ENCODE measurements around the gene MCCC1. TPM values are rescaled to one million over a fixed set of nuclear protein-coding genes. Genes with fewer than 3 reads are reported as not detected.

The MCCC1 gene
- total and polyA plus RNA-seq, 2 experiments from 2014 or later: 30.8 to 37.7 TPM

GRCh38 chr3:183058351-183058750 lies 40.9 kb downstream of the MCCC1 start:
- Histone ChIP-seq H3K4me2 (no peak overlapping the region), H3K9me3 (ENCODE audit: low read depth) (no peaks in the 10 kb centered on the region), H3K4me3 (no peak overlapping the region), H3K9me2 (replicated peaks; ENCODE audit: insufficient read depth) (no peaks in the 10 kb centered on the region), H3K27ac (no peak overlapping the region), H3K79me2 (no peaks in the 10 kb centered on the region), H3K4me1 (ENCODE audit: insufficient read depth) (no peaks in the 10 kb centered on the region), H2AFZ (no peak overlapping the region), H3K36me3 (replicated peaks; ENCODE audit: insufficient read depth, low read depth) (no peaks in the 10 kb centered on the region), H3K27me3 (no peaks in the 10 kb centered on the region), H4K20me1 (ENCODE audit: insufficient read depth, poor library complexity, severe bottlenecking) (no peaks in the 10 kb centered on the region)
- 97% methylated on average over 2 of the region's 2 CpGs for WGBS (ENCODE audit: low lambda C conversion rate, missing lambda C conversion rate)
- TF ChIP-seq EZH2 (IDR thresholded peaks at IDR 0.05; ENCODE audit: borderline replicate concordance) (no peak), CTCF (IDR thresholded peaks at IDR 0.05; ENCODE audit: poor library complexity) (no peak), EZH2phosphoT487 (IDR thresholded peaks at IDR 0.05; ENCODE audit: low read depth, severe bottlenecking, unreplicated experiment) (no peak)
- DNase-seq (ENCODE audit: low spot score): no peak

- no peak overlapping the region for H2AFZ ChIP-seq
- TF ChIP-seq CTCF (IDR thresholded peaks at IDR 0.05; ENCODE audit: poor library complexity) (no peak), EZH2phosphoT487 (IDR thresholded peaks at IDR 0.05; ENCODE audit: low read depth, severe bottlenecking, unreplicated experiment) (no peak), EZH2 (IDR thresholded peaks at IDR 0.05; ENCODE audit: borderline replicate concordance) (no peak)
- H3K27ac ChIP-seq: no peak overlapping the region
- DNase-seq (ENCODE audit: low spot score): no peak
- no peaks in the 10 kb centered on the region for H3K36me3 ChIP-seq (replicated peaks; ENCODE audit: insufficient read depth, low read depth)
- no peak overlapping the region for H3K4me3 ChIP-seq
- no peaks in the 10 kb centered on the region for H4K20me1 ChIP-seq (ENCODE audit: insufficient read depth, poor library complexity, severe bottlenecking)
- H3K4me1 ChIP-seq (ENCODE audit: insufficient read depth): no peaks in the 10 kb centered on the region
- H3K9me2 ChIP-seq (replicated peaks; ENCODE audit: insufficient read depth): no peaks in the 10 kb centered on the region
- H3K9me3 ChIP-seq (ENCODE audit: low read depth): no peaks in the 10 kb centered on the region
- no peak overlapping the region for H3K4me2 ChIP-seq
- H3K79me2 ChIP-seq: no peaks in the 10 kb centered on the region
- H3K27me3 ChIP-seq: no peaks in the 10 kb centered on the region
Measured at GRCh38 chr3:183050706-183051105, 48.6 kb downstream of the MCCC1 start.

GRCh38 chr3:183046883-183047282 lies 52.4 kb downstream of the MCCC1 start:
- no peaks in the 10 kb centered on the region for H3K9me3 ChIP-seq (ENCODE audit: low read depth)
- TF ChIP-seq EZH2phosphoT487 (IDR thresholded peaks at IDR 0.05; ENCODE audit: low read depth, severe bottlenecking, unreplicated experiment) (no peak), CTCF (IDR thresholded peaks at IDR 0.05; ENCODE audit: poor library complexity) (no peak), EZH2 (IDR thresholded peaks at IDR 0.05; ENCODE audit: borderline replicate concordance) (no peak)
- no peak overlapping the region for H3K4me2 ChIP-seq
- H3K4me1 ChIP-seq (ENCODE audit: insufficient read depth): no peaks in the 10 kb centered on the region
- H3K36me3 ChIP-seq (replicated peaks; ENCODE audit: insufficient read depth, low read depth): no peaks in the 10 kb centered on the region
- H3K27me3 ChIP-seq: no peaks in the 10 kb centered on the region
- 69% methylated on average over 2 of the region's 2 CpGs for WGBS (ENCODE audit: low lambda C conversion rate, missing lambda C conversion rate)
- H4K20me1 ChIP-seq (ENCODE audit: insufficient read depth, poor library complexity, severe bottlenecking): no peaks in the 10 kb centered on the region
- H2AFZ ChIP-seq: no peak overlapping the region
- H3K79me2 ChIP-seq: no peaks in the 10 kb centered on the region
- H3K27ac ChIP-seq: no peak overlapping the region
- DNase-seq (ENCODE audit: low spot score): no peak
- H3K9me2 ChIP-seq (replicated peaks; ENCODE audit: insufficient read depth): no peaks in the 10 kb centered on the region
- no peak overlapping the region for H3K4me3 ChIP-seq

All from hepatocyte (in vitro differentiated cells).